ENCODE results near the gene VHLL.

DNA sequence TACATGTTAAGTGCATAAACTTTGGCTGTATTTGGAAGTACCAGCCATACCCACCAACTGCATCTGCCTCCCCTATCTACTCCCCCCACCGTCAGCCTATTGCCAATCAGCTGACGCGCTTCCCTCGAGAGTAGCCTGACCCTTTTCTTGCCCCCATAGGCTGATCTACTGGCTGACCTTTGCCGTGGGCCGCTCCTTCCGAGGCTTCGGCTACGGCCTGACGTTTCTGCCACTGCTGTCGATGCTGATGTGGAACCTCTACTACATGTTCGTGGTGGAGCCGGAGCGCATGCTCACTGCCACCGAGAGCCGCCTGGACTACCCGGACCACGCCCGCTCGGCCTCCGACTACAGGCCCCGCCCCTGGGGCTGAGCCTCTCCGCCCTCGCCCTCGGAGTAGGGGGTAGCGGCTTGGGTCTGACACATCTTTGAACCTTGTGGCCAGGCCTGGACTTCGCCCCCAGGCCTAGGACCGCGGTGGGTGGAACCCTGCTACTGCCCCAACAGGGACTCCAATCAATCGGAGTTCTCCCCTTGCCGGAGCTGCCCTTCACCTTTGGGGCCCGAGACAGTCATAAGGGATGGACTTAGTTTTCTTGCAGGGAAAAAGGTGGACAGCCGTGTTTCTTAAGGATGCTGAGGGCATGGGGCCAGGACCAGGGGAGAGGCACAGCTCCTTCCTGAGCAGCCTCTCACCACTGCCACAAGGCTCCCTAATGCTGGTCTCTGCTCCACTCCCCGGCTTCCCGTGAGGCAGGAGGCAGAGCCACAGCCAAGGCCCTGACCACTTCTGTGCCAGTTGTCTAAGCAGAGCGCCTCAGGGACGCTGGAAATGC is 7.7 kb downstream of the VHLL start:
- TF ChIP-seq, protein P1, sequence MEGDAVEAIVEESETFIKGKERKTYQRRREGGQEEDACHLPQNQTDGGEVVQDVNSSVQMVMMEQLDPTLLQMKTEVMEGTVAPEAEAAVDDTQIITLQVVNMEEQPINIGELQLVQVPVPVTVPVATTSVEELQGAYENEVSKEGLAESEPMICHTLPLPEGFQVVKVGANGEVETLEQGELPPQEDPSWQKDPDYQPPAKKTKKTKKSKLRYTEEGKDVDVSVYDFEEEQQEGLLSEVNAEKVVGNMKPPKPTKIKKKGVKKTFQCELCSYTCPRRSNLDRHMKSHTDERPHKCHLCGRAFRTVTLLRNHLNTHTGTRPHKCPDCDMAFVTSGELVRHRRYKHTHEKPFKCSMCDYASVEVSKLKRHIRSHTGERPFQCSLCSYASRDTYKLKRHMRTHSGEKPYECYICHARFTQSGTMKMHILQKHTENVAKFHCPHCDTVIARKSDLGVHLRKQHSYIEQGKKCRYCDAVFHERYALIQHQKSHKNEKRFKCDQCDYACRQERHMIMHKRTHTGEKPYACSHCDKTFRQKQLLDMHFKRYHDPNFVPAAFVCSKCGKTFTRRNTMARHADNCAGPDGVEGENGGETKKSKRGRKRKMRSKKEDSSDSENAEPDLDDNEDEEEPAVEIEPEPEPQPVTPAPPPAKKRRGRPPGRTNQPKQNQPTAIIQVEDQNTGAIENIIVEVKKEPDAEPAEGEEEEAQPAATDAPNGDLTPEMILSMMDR (IDR thresholded peaks at IDR 0.05 in 8 of 11, conservative IDR thresholded peaks at IDR 0.05 in 3 of 11), result no peak
- peak; percentile 70 to 82 (median 79) for TF ChIP-seq POLR2AphosphoS5 (IDR thresholded peaks at IDR 0.05)
- peak in 1 of 3 donors; percentile 3 for TF ChIP-seq POLR2A (IDR thresholded peaks at IDR 0.05)
